ENCODE results near the gene ALDH1B1. TPM values are rescaled to one million over a fixed set of nuclear protein-coding genes. Genes with fewer than 3 reads are reported as not detected.

Gene ALDH1B1
- total RNA-seq, 1 experiment from 2014 or later, result 46.6 TPM

GRCh38 chr9:38435521-38435920 lies 43.0 kb downstream of the ALDH1B1 start:
- Histone ChIP-seq H4K20me1 (ENCODE audit: insufficient read depth) (no peaks in the 10 kb centered on the region), H3K9me3 (ENCODE audit: control insufficient read depth in 1 of 2, insufficient read depth in 1 of 2, low read depth in 1 of 2, low read length in 2 of 2) (peaks cover 0 to 8% of the 10 kb centered on the region in 2 experiments; a peak in 1 of 4 replicates), H3K79me2 (ENCODE audit: insufficient read depth, low read length) (no peaks in the 10 kb centered on the region), H3K9ac (ENCODE audit: low read length) (no peak overlapping the region), H3K27ac (ENCODE audit: low read depth, low read length) (no peak overlapping the region), H2AFZ (ENCODE audit: low read depth, low read length, poor library complexity, severe bottlenecking) (no peak overlapping the region), H3K9me2 (ENCODE audit: insufficient read depth) (no peaks in the 10 kb centered on the region), H3K4me3 (replicated peaks in 1 of 2; ENCODE audit: low read depth in 1 of 2, low read length in 2 of 2) (no peak overlapping the region), H3K4me1 (ENCODE audit: control insufficient read depth in 1 of 2, insufficient read depth in 2 of 2, low read length in 2 of 2) (no peaks in the 10 kb centered on the region), H3K36me3 (ENCODE audit: control insufficient read depth in 1 of 2, insufficient read depth in 2 of 2, low read length in 2 of 2) (no peaks in the 10 kb centered on the region), H3K4me2 (ENCODE audit: low read length) (no peak overlapping the region), H3K27me3 (ENCODE audit: insufficient read depth, low read length) (no peaks in the 10 kb centered on the region)
- TF ChIP-seq ATF3 (IDR thresholded peaks at IDR 0.05) (no peak), TCF7L2 (IDR thresholded peaks at IDR 0.05; ENCODE audit: borderline replicate concordance, extremely low read depth, insufficient read depth, insufficient read length) (no peak), JUND (IDR thresholded peaks at IDR 0.05) (no peak), CBX3 (IDR thresholded peaks at IDR 0.05; ENCODE audit: low read depth) (no peak), SIN3A (IDR thresholded peaks at IDR 0.05; ENCODE audit: low read depth) (no peak), ZBTB33 (IDR thresholded peaks at IDR 0.05; ENCODE audit: extremely low read depth, insufficient replicate concordance, low read length) (no peak), REST (IDR thresholded peaks at IDR 0.05; ENCODE audit: low read depth) (no peak)
- TF ChIP-seq, protein P1, sequence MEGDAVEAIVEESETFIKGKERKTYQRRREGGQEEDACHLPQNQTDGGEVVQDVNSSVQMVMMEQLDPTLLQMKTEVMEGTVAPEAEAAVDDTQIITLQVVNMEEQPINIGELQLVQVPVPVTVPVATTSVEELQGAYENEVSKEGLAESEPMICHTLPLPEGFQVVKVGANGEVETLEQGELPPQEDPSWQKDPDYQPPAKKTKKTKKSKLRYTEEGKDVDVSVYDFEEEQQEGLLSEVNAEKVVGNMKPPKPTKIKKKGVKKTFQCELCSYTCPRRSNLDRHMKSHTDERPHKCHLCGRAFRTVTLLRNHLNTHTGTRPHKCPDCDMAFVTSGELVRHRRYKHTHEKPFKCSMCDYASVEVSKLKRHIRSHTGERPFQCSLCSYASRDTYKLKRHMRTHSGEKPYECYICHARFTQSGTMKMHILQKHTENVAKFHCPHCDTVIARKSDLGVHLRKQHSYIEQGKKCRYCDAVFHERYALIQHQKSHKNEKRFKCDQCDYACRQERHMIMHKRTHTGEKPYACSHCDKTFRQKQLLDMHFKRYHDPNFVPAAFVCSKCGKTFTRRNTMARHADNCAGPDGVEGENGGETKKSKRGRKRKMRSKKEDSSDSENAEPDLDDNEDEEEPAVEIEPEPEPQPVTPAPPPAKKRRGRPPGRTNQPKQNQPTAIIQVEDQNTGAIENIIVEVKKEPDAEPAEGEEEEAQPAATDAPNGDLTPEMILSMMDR (IDR thresholded peaks at IDR 0.05 in 2 of 3, conservative IDR thresholded peaks at IDR 0.05 in 1 of 3; ENCODE audit: borderline replicate concordance in 1 of 3, insufficient read depth in 1 of 3, low read depth in 2 of 3, low read length in 2 of 3), result no peak
- DNase-seq (ENCODE audit: low read depth, low spot score) (no peak), ATAC-seq (no peak)
- CTCF ChIA-PET, result interaction anchor here (1.3 kb wide), 1 partner anchor 18 kb away, joined by 3 read pairs; no protein-coding TSS in a partner anchor
- RAD21 ChIA-PET (ENCODE audit: low non-redundant PET in 1 of 2, low total read pairs in 2 of 2, uncharacterized antibody in 2 of 2, unreplicated experiment in 2 of 2), result no interaction called here
- BruUV-seq (replicated peaks), result no TSS peak
- POLR2A ChIA-PET, result no interaction called here
- intact Hi-C loops (cut with micrococcal nuclease), result no loop called here

Data from HCT116 (cell line).